ENCODE results near the gene RER1.

- TF ChIP-seq CTCF (IDR thresholded peaks at IDR 0.05; ENCODE audit: low read length) (no peak), EZH2phosphoT487 (IDR thresholded peaks at IDR 0.05; ENCODE audit: low read length) (no peak), EZH2 (optimal IDR thresholded peaks at IDR 0.05; ENCODE audit: low read depth, low read length) (no peak)
Measured at GRCh38 chr1:2446861-2447260, 55.2 kb downstream of the RER1 start.
